NCI-H1092 (cell line): ENCODE results near the gene APAF1.
A peak's percentile ranks its signal among the peaks of the same experiment; 100 is the strongest.
"Not testable (repeated sequence)": the region's sequence is repeated elsewhere in the genome, so short reads cannot be mapped to it uniquely, and the experiment has no call there.

Experiments used
- DNase-seq: peaks from one replicate; lab custom pipeline; 2025; lab: John Stamatoyannopoulos, UW

The APAF1 gene

DNA sequence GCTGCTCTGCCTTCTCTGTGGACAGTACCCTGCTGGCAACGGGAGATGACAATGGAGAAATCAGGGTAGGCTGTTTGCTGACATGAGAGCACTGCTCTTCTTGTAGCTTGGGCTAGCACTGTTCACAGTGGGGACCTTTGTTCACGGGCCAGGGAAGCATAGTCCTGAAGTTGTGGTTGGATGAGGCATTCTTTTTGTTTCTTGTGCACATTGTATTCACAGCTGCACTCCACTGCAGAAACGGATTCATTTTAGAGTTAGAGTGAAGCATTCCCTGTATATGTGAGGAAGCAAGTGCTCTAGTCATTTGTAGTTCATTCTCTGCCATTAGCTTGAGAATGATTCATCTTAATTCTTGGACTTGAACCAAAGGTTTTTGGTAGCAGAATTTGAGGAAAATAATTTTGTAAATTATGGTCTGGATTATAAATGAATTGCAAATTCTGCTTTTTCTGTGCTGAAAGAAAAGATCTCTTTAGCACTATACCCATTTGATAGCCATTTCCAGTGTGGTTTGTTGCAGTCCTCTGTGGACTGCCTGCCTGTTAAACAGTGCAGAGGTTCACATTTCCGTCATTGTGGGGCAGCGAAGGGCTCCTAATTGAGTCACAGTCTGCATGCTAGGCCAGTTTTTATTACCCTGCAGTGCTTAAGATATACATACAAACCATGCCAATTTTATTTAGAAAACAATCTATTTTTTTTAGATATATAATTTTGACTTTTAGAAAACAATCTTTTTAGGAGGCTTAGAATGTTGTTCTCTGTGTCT lies 80.6 kb downstream of the APAF1 start:
- peak; percentile 35 for DNase-seq

DNA sequence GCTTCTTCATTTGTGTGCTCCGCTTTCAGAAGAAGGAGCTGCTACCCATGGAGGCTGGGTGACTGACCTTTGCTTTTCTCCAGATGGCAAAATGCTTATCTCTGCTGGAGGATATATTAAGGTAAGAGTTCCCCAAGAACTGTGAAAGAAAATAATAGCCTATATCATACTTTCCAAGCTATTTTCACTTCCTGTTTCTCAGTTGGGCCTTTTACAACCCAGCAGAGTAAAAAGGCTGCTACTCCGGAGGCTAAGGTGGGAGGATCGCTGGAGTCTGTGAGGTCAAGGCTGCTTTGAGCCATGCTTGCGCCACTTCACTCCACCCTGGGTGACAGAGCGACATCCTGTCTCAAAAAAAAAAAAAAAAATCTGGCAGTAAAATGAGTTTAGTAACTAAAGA lies 82.1 kb downstream of the APAF1 start:
- DNase-seq = no peak

DNA sequence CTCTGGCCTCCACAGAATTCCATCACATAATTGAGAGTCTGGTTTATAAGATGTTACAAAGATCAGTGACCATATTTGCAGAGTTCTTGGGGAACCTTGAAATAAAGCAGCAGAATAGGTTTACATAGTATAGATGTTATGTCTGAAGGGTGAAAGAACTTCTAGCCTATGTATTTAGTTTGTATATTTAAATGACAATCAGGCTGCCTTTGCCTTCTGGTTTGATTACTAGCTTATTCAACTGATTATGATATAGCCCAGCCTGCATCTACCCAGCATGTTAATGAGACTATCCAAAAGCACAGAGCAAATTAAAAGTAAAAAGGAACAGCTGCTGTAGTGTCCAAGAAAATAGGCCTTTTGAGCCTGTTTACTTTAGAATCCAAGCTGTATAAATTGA lies 85.3 kb downstream of the APAF1 start:
- no peak for DNase-seq

DNA sequence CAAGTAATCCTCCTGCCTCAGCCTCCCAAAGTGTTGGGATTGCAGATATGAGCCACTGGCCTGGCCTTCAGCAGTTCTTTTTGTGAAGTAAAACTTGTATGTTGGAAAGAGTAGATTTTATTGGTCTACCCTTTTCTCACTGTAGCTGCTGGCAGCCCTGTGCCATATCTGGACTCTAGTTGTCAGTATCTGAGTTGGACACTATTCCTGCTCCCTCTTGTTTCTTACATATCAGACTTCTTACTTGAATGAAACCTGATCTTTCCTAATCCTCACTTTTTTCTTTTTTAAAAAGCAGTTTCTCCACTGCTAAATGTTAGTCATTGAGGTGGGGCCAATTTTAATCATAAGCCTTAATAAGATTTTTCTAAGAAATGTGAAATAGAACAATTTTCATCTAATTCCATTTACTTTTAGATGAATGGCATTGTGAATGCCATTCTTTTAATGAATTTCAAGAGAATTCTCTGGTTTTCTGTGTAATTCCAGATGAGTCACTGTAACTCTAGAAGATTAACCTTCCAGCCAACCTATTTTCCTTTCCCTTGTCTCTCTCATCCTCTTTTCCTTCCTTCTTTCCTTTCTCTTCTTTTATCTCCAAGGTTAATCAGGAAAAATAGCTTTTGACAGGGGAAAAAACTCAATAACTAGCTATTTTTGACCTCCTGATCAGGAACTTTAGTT lies 88.7 kb downstream of the APAF1 start:
- DNase-seq = no peak

DNA sequence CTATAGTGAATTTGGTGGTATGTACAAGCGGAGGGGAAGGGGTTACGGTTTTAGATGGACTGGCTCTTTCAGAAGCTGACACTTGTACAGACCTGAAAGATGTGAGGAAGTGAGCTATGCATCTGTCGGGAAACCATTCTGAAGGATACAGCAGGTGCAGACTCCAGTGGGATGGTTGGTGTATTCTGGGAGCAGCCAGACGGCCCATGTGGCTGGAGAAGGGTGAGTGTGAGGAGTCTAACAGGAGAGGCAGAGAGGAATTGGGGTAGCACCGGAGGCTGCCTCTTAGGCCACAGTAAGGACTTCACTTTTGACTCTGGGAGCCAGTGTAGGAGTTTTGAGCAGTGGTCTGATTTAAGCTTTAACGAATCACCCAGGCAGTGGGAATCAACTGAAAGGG lies 90.7 kb downstream of the APAF1 start:
- no peak for DNase-seq

DNA sequence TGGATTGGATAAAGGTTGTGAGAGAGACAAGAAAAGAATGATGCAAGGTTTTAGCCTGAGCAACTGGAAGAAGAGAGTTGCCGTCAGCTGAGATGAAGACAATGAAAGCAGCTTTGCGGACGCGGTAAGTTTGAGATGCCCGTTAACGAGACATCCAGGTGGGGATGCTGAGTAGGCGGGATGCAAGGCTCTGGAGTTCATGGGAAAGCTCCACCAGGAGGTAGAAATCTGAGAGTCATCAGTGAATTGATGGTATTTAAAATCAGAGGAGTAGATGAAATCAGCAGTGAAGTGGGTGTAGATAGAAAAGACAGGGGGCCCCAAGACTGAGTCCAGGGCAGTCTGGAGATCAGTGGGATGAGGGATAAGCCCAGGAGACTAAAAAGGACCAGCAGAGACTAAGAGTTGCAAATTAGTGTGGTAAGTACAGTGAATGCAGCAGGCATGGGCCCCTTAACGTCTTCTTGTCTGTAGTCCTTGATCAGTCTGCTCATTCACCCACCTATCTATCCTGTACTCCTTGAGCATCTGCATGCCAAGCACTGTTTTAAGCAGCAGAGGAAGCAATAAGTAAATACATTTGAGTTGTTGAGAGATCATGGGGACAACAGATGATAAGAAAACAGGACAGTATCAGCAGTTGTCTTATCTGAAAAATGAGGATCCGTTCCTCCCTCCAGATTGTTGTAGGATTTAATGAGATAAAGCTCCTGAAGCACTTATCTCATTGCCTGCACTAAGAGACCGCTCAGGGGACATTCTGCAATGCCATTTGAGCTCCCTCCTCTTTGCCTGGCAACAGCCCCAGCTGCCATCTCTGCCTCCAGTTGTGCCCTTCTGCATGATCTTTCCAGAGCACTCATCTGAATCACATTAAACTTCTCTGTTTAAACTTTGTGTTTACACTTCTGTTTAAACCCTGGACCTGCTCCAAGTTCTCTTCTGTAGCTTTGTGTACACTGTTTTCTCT lies 91.5 kb downstream of the APAF1 start:
- DNase-seq = peak; percentile 49

DNA sequence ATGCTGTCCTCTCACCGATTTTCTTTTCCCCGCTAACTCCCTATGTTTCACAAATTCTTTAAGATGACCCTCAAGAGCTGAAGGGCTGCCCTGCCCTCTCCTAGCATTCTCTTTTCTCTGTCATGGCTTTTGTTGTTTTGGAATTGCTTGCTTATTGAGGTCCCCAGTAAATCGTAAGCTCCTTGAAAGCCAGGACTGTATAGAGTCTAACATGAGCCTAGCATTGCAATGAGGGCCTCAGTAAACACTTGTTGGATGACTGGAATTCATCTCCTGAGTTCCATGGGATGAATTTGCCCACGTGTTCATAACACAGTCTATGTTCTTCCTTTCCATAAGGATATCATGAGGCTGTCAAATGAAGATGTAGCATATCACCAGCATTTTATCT lies 92.2 kb downstream of the APAF1 start:
- DNase-seq = no peak

DNA sequence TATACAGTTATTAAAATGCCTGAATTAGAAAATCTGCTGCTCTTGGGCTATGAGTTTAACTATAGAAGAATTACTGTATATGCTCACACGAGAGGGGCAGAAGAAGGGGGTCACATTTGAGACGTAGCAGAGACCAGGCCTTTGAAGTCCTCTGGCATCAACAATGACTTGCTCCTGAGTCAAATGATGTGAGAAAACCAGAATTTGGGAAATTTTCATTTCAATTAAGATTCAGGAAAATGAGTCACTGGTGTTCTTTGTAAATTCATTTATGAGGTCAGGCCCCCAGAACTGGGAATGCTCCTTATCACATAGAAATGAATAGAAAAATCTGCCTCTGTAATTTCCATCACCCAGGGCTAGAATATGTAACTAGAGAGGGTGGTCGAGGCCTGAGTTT lies 92.9 kb downstream of the APAF1 start:
- no peak for DNase-seq

DNA sequence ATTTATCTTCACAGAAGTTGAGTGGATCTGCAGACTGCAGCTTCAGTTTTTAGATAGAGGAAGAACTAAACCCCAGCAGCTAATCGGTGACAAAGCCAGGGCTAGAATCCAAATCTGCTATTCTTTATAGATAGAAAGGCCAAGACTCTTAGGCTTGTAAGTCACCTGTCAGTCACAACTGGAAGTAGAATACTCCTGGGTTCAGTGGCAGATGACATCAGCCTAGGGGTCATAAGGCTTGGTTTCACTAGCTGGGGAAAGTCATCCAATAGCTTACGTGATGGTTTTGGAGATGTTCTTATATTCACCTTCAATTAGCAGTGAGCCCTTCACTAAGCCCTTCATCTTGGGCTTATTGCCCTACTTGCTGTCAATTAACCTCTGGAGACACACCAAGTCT lies 93.4 kb downstream of the APAF1 start:
- DNase-seq = no peak

DNA sequence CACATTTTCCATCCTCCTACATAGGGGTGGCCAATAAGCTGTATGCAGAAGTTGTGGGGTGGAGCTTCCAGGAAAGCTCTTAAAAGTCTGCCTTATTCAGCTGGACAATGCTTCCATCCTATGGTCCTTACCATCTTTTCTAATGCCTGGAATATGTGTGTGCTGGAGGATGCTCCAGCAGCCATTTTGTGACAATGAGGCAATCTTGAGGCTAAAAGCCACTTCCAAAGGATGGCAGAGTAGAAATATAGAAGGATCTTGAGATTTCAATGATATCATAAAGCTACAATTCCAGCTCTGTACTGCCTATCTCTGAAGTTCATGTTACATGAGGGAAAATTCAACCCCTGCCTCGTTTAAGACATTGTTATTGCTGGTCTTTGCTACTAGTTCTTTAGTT lies 95.7 kb downstream of the APAF1 start:
- no peak for DNase-seq

DNA sequence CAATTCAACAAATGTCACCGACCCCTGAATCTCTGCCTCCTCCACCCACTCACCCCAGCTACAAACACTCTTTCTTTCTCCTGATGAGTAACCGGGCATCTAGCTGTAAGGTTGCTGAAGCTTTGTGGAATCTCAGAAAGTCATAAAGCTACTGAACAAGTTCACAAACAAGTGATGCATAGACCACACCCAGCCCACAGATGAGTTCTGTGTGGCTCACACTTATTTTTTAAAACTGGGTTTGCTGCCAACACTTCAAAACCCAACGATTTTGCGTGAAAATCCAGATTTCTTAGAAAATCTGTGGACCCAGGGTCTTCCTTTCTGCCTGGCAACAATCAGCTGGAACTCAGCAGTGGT lies 96.1 kb downstream of the APAF1 start:
- DNase-seq = no peak

DNA sequence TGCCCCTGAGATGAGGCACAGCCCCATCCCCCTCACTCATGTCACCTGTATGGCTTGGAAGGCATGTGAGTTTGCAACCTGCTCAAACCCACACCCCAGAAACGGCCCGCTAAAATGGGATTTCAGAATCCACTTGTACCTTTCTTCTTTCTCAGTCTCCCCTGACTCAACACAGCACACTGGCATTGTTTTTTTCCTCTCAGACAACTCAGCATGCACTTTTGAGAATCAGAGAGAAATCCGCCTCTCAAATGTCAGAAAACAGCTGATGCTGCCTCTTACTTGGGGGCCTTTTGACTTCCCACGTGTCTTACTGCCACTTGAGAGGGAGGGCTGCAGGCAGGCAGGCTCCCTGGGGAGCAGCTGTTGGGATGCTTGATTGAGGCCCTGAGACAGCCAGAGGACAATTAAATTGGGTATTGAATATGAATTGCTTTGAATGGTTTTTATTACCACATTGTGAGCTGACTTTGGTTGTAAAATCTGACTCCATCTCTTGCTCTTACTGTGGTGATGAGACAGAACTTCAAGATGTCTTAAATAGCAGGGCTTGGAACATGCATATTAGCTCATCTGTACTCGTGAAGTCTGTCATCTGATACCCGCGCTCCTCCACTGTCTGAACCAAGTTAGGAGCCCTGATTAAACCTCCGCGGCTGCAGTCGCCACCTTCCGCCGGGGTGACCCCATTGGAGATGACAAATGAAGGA lies 96.6 kb downstream of the APAF1 start:
- DNase-seq = no peak

DNA sequence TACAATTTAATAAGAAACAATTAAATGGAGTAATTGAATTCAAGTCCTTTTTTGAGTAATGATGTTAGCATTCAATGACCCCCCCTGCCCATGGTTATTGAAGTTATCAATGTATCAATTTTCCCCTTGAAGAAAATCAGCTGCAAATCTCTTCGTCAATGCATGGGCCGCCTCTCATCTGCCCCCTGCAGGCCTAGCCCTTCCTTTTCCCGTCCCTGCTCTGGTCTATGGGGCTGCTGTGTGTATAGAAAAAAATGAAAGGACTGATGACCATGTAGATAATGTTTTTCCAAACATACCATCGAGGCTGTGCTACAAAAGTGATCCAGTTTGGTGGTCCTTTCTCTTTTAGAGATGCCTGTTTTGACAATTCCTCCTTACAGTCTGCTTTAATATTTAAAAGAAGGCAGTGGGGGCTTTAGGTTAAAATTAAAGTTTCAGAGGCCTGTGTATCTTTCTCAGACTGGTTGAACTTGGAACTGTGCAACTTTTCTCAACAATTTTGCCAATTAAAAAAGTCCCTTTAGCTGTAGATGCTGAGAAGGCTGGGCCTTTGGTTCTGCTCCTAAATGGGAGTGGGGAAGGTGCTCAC lies 98.4 kb downstream of the APAF1 start:
- no peak for DNase-seq

DNA sequence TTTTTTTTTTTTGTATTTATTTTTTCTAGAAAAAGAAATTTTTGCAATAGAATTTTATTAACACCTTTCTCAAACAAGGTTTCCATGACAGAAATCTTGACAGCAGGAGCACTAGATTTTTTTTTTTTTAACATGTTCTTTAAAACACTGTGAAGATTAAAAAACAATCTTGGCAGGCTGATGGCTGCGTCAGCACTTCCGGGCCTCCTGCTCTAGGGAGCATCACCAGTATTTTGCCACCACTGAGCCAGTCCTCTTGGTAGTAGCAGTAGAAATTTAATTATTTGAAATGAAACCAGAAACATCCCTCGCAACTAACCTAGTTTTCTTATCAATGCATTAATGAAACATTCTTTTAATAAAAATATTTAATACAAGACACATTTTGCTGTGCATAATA lies 99.6 kb downstream of the APAF1 start:
- no peak for DNase-seq

DNA sequence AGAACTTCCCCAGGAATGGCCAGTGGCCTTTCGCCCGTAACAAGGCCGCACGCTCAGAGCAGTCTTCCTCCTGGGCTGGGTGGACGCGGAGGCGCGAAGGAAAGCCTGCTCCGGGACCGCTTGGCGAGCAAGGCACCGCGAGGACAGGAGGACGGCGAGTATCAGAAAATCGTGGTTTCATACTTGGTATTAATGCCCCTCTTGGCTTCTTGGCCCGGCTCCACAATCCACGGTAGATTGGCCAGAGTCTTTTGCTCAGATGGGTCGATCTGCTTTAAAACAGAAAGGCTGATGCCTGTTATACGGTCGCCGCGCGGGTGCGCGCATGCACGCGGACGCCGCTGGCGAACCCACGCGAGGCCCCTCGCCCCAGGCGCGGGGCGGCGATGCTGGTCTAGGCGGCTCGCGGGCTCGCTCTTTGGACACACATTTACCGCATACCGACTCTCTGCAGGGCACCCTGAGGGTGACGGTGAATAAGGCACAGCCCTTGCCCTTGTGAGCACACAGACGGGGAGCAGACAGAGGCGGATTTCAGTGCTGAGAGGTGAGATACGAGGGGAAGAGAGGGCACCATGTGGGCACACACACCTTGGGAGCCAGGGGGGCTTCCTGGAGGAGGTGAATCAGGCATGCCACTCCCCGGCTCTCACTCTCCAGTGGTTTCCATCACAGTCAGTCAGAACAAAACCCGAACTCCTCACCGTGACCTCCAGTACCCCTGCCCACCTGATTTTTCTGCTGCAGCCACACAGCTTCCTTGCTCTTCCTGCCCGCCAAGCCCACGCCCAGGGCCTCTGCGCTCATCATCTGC lies 100.7 kb downstream of the APAF1 start:
- DNase-seq = no peak

DNA sequence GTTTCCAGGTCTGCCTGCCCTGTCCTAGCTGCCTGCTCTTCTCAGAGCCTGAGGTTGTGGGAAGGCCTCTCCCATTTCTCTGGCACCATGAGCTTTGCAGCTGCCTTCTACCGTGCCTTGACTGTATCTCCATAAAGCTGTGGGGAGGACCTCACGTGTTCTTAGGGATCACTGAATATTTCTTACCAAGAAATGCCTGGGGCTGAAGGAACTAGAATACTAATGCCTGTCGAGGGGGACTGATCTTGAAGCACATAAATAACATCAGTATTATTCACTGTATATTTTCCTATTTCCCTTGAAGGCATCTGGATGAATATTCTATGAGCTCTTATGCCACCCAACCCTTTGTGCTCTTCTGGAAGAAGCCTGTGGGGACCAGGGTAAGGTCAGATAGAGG lies 103.4 kb downstream of the APAF1 start:
- no peak for DNase-seq

DNA sequence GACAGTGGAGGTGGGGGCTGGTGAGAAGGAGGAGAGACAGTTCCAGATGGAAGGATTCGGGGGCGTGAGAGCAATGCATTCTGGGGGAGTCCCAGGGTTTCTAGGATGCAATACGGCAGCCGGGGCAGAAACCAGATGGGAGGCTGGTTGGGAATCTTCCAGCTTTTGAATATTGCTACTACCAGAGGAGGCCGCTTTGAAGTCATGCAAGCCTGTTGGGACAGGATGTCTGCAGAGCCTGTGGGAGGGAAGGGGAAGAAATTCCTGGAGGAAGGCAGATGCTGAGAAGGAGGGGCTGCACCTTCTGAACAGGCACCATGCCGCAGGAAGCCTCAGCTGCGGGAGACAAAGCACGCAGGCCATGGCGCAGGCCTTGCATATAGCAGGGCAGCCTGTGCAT lies 105.4 kb downstream of the APAF1 start:
- no peak for DNase-seq

DNA sequence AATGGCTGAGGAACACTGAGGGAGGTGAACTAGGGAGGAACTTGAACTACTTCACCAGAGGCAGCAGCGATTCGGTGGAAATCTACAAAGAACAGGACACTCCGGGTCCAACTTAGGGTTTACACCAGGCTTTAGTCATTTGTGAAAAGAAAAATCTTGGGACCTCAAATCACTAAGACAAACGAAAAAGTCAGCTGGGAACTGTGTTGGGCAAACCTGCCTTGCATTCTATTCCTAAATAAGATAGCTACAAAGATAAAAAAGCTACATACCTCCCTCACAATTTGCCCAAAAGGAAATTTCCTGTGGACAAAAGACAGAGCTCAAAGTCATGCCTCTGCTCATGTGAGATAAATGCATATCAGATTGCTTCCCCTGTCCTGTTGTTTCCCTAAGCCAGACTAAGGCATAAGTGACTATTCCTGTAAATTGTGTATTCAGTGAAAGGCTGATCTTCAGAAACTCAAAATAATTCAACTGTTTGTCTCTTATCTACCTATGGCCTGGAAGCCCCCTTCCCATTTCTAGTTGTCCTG lies 106.6 kb downstream of the APAF1 start:
- no peak for DNase-seq

DNA sequence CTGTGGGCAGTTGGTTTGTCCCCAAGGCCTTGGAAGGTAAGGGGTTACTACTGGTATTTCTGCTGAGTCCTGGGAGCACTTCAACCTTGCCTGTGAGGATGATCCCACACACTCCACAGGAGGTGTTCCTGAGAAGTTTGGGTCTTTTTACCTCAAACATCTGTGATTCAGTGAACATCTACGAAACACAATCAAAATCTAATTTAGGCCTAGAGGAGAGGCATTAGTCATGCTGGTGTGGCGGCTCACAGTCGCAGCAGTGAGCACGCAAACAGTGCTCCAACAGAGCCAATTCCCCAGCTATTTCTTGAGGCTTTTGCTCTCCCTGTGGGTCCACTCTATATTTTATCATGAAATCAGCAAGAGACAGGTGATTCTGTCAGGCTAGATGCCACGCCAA lies 107.6 kb downstream of the APAF1 start:
- no peak for DNase-seq

DNA sequence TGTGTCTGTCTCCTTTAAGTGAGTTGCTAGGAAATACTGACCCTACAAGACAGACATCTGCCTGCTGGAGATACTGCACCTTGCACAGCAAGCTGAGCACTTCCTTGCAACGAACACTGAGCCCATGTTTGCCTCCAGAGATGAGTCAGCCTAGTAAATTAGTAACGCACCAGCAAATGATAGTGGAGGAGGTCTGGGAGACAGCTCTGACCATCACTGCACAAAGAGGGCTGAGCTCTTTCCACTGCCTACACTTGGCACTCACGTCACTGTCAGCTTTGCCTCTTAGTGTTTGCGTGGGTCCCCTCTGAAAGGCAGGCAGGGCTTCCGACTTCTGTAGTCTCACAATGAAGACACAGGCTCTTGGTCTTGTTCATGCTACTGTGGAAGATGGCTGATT lies 109.0 kb downstream of the APAF1 start:
- DNase-seq = no peak

DNA sequence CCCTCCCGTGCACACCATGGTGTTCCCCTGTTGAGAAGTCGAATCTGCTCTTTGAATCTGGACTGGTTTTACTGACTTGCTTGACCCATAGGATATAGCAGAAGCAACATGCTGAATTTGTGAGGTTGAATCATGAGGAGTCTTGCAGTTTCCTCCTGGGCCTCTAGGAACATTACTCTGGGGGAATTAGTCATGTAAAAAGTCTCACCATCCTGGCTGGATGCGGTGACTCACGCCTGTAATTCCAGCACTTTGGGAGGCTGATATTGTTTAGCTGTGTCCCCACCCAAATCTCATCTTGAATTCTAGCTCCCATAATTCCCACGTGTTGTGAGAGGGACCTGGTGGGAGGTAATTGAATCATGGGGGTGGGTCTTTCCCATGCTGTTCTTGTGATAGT lies 110.8 kb downstream of the APAF1 start:
- DNase-seq = not testable (repeated sequence)
